CD14-positive monocyte (primary cell): ENCODE results near the gene SLC9A8. TPM values are rescaled to one million over a fixed set of nuclear protein-coding genes. Genes with fewer than 3 reads are reported as not detected.

Experiments used
- DNase-seq, 3 donors: peaks; one replicate each; pipeline ENCODE4 v3.0.0-alpha.2; 2011 to 2022
- H2AFZ ChIP-seq: 2 replicates; pipeline ENCODE4 v1.6.0; 2012; ENCODE audit warnings: mild to moderate bottlenecking, low read depth, low read length, inconsistent platforms; ENCODE audit not compliant: insufficient read depth, poor library complexity, severe bottlenecking
- H3K27ac ChIP-seq, 2 donors: 1 replicate in 1 of 2; 2 replicates in 1 of 2; pipeline ENCODE4 v1.5.1; 2012 to 2013; ENCODE audit warnings: low read length in 2 of 2, control low read depth in 1 of 2, inconsistent platforms in 1 of 2, low read depth in 1 of 2, mild to moderate bottlenecking in 1 of 2
- H3K27me3 ChIP-seq, 2 donors: one replicate each; pipeline versions ENCODE4 v1.6.0 to v1.6.1; 2011 to 2013; ENCODE audit warnings: low read length in 2 of 2; ENCODE audit not compliant: control insufficient read depth in 2 of 2, insufficient read depth in 2 of 2
- H3K36me3 ChIP-seq, 2 donors: replicated peaks in 1 of 2; 1 replicate in 1 of 2; 2 replicates in 1 of 2; pipeline versions ENCODE4 v1.5.1 to v1.6.1; 2012 to 2013; ENCODE audit warnings: low read length in 2 of 2, control low read depth in 1 of 2, inconsistent platforms in 1 of 2, mild to moderate bottlenecking in 1 of 2; ENCODE audit not compliant: insufficient read depth in 2 of 2, control insufficient read depth in 1 of 2
- H3K4me1 ChIP-seq, 2 donors: 1 replicate in 1 of 2; 2 replicates in 1 of 2; pipeline versions ENCODE4 v1.5.1 to v1.6.1; 2012 to 2013; ENCODE audit warnings: low read length in 2 of 2, control low read depth in 1 of 2, inconsistent platforms in 1 of 2, mild to moderate bottlenecking in 1 of 2, moderate library complexity in 1 of 2; ENCODE audit not compliant: insufficient read depth in 2 of 2, control insufficient read depth in 1 of 2
- H3K4me2 ChIP-seq: replicated peaks from 2 replicates; pipeline ENCODE3; 2012; ENCODE audit warnings: low read length, moderate library complexity, mild to moderate bottlenecking; ENCODE audit not compliant: poor library complexity, severe bottlenecking; ENCODE audit errors: extremely low read depth
- H3K4me3 ChIP-seq, 3 experiments: fragments of 200-600 bp in 1 of 3; sonication (generic) in 1 of 3; replicated peaks in 1 of 3; 1 replicate in 2 of 3; 2 replicates in 1 of 3; pipeline ENCODE4 v1.5.1; 2011 to 2013; ENCODE audit warnings: low read length in 3 of 3, mild to moderate bottlenecking in 3 of 3, control low read depth in 2 of 3, low read depth in 2 of 3, inconsistent platforms in 1 of 3, moderate library complexity in 1 of 3
- H3K79me2 ChIP-seq: 2 replicates; pipeline ENCODE4 v1.6.0; 2012; ENCODE audit warnings: mild to moderate bottlenecking, control low read depth, inconsistent platforms, low read length, moderate library complexity; ENCODE audit not compliant: insufficient read depth
- H3K9ac ChIP-seq: 2 replicates; pipeline ENCODE4 v1.6.0; 2017; ENCODE audit warnings: low read length, mild to moderate bottlenecking; ENCODE audit not compliant: insufficient read depth, poor library complexity, severe bottlenecking
- H3K9me3 ChIP-seq, 2 donors: replicated peaks in 1 of 2; 1 replicate in 1 of 2; 2 replicates in 1 of 2; pipeline versions ENCODE4 v1.5.1 to v1.6.1; 2012 to 2013; ENCODE audit warnings: low read length in 2 of 2, control low read depth in 1 of 2; ENCODE audit not compliant: control insufficient read depth in 1 of 2, insufficient read depth in 1 of 2
- H4K20me1 ChIP-seq: 2 replicates; pipeline ENCODE4 v1.6.0; 2012; ENCODE audit warnings: mild to moderate bottlenecking, low read length, control low read depth, moderate library complexity; ENCODE audit not compliant: insufficient read depth
- H3K27ac Mint-ChIP-seq, 7 donors: one replicate each; pipeline ENCODE4 v1.8.0; 2020; ENCODE audit warnings: mild to moderate bottlenecking in 7 of 7, mixed read lengths in 7 of 7, moderate library complexity in 6 of 7, inconsistent platforms in 2 of 7
- H3K27me3 Mint-ChIP-seq, 3 donors: one replicate each; pipeline ENCODE4 v1.8.0; 2021 to 2022; ENCODE audit warnings: low read depth in 3 of 3, mild to moderate bottlenecking in 3 of 3, mixed read lengths in 3 of 3, moderate library complexity in 3 of 3, inconsistent platforms in 1 of 3
- H3K36me3 Mint-ChIP-seq, 2 donors: one replicate each; pipeline ENCODE4 v1.8.0; 2020; ENCODE audit warnings: mixed read lengths in 2 of 2, inconsistent platforms in 1 of 2, mild to moderate bottlenecking in 1 of 2
- H3K4me1 Mint-ChIP-seq: one replicate; pipeline ENCODE4 v1.8.0; 2020; ENCODE audit warnings: mild to moderate bottlenecking, mixed read lengths
- H3K4me3 Mint-ChIP-seq, 2 donors: one replicate each; pipeline ENCODE4 v1.8.0; 2020; ENCODE audit warnings: mild to moderate bottlenecking in 2 of 2, mixed read lengths in 2 of 2, moderate library complexity in 1 of 2
- H3K9me3 Mint-ChIP-seq, 7 donors: one replicate each; pipeline ENCODE4 v1.8.0; 2020 to 2022; ENCODE audit warnings: mixed read lengths in 7 of 7, mild to moderate bottlenecking in 6 of 7, moderate library complexity in 6 of 7, inconsistent platforms in 2 of 7
- CTCF ChIP-seq: fragments of 200-600 bp; IDR thresholded peaks from one replicate; pipeline ENCODE4 v1.8.0; 2022; ENCODE audit warnings: antibody characterized with exemption, mild to moderate bottlenecking
- WGBS: methylation state at CpG from one replicate; pipeline ENCODE4 v1.1.5; 2013; ENCODE audit warnings: missing lambda C conversion rate; ENCODE audit not compliant: insufficient coverage; 5-methylcytosine and 5-hydroxymethylcytosine counted together
- intact Hi-C, 2 donors: fragments of 100-400 bp; cut with micrococcal nuclease; formaldehyde crosslinking; loops; one replicate each; pipeline versions ENCODE4 v1.15.0 to v1.15.1; 2023
- polyA plus RNA-seq, 3 donors: library from polyadenylated mRNA; depleted of rRNA in 1 of 3; unstranded in 2 of 3; stranded (reverse) in 1 of 3; fragments of 300-500 nt in 2 of 3; fragments of >200 nt in 1 of 3; fragmentation: Illumina TruSeq in 2 of 3; gene quantifications; 1 replicate in 2 of 3; 2 replicates in 1 of 3; pipeline ENCODE4 v1.2.3, GENCODE V29; 2012 to 2021

SLC9A8 gene
- polyA plus RNA-seq, 3 donors, result 3.0 to 14.6 (median 3.3) TPM

GRCh38 chr20:49871391-49871948 lies 58.8 kb downstream of the SLC9A8 start:
- H3K27me3 ChIP-seq, result no peaks in the 10 kb centered on the region
- no peak overlapping the region for H3K9ac ChIP-seq
- no peaks in the 10 kb centered on the region for H3K79me2 ChIP-seq
- H3K9me3 Mint-ChIP-seq, result no peaks in the 10 kb centered on the region
- H3K27me3 Mint-ChIP-seq, result peaks cover 0 to 1% (median 0%) of the 10 kb centered on the region in 3 donors
- H3K9me3 ChIP-seq, result no peaks in the 10 kb centered on the region
- H3K4me1 Mint-ChIP-seq, result peaks cover 14% of the 10 kb centered on the region
- H4K20me1 ChIP-seq, result no peaks in the 10 kb centered on the region
- no peak overlapping the region for H2AFZ ChIP-seq
- intact Hi-C loops, result no loop called here
- H3K4me3 Mint-ChIP-seq, result no peak overlapping the region
- H3K36me3 ChIP-seq, result peaks cover 61 to 96% of the 10 kb centered on the region in 2 donors
- H3K36me3 Mint-ChIP-seq, result peaks cover 66 to 82% of the 10 kb centered on the region in 2 donors
- TF ChIP-seq CTCF, result no peak
- H3K27ac Mint-ChIP-seq, result no peak overlapping the region
- H3K4me3 ChIP-seq, result no peak overlapping the region
- 95% methylated on average over 4 of the region's 6 CpGs for WGBS
- no peak overlapping the region for H3K4me2 ChIP-seq
- H3K27ac ChIP-seq, result no peak overlapping the region
- no peak for DNase-seq
- peaks cover 6 to 7% of the 10 kb centered on the region in 2 donors for H3K4me1 ChIP-seq

GRCh38 chr20:49872056-49872455 lies 59.4 kb downstream of the SLC9A8 start:
- Histone ChIP-seq H4K20me1 (no peaks in the 10 kb centered on the region), H3K36me3 (peaks cover 56 to 96% of the 10 kb centered on the region in 2 donors), H2AFZ (no peak overlapping the region), H3K27me3 (no peaks in the 10 kb centered on the region), H3K79me2 (no peaks in the 10 kb centered on the region), H3K4me1 (peaks cover 6 to 7% of the 10 kb centered on the region in 2 donors), H3K4me3 (no peak overlapping the region), H3K27ac (no peak overlapping the region), H3K4me2 (no peak overlapping the region), H3K9ac (no peak overlapping the region), H3K9me3 (no peaks in the 10 kb centered on the region)
- intact Hi-C loops, result no loop called here
- DNase-seq, result no peak
- Mint-ChIP-seq H3K9me3 (no peaks in the 10 kb centered on the region), H3K27me3 (peaks cover 0 to 1% (median 0%) of the 10 kb centered on the region in 3 donors), H3K4me3 (no peak overlapping the region), H3K4me1 (peaks cover 14% of the 10 kb centered on the region), H3K36me3 (peaks cover 62 to 82% of the 10 kb centered on the region in 2 donors), H3K27ac (no peak overlapping the region)
- no peak for TF ChIP-seq CTCF
- no CpG with 5 or more reads among the region's 1 CpG for WGBS
